Stimulated activated effector memory CD8-positive, alpha-beta T cell treated with anti-CD3 and anti-CD28 coated beads, Interleukin-12 subunit alpha, Interleukin-12 subunit beta, amount 100 ng/mL, for 72 hours (primary cell): ENCODE results near the gene TIGD7.
A peak's percentile ranks its signal among the peaks of the same experiment; 100 is the strongest.

ENCODE experiments used
- ATAC-seq: fragments of 150-1000 bp; cut with Tn5 transposase; 2 replicates; pipeline ENCODE4 v1.10.0; 2021
- DNase-seq, 2 donors: peaks; one replicate each; pipeline ENCODE4 v3.0.0; 2021 to 2022; ENCODE audit warnings: low spot score in 2 of 2
- H3K27ac Mint-ChIP-seq: one replicate; pipeline ENCODE4 v1.8.0; 2022; ENCODE audit warnings: mild to moderate bottlenecking, mixed read lengths
- H3K36me3 Mint-ChIP-seq: one replicate; pipeline ENCODE4 v1.8.0; 2022; ENCODE audit warnings: mild to moderate bottlenecking, mixed read lengths
- H3K4me1 Mint-ChIP-seq: one replicate; pipeline ENCODE4 v1.8.0; 2022; ENCODE audit warnings: mixed read lengths
- H3K4me3 Mint-ChIP-seq: one replicate; pipeline ENCODE4 v1.8.0; 2022; ENCODE audit warnings: mild to moderate bottlenecking, mixed read lengths
- H3K9me3 Mint-ChIP-seq: one replicate; pipeline ENCODE4 v1.8.0; 2022; ENCODE audit warnings: mixed read lengths

The TIGD7 gene

DNA sequence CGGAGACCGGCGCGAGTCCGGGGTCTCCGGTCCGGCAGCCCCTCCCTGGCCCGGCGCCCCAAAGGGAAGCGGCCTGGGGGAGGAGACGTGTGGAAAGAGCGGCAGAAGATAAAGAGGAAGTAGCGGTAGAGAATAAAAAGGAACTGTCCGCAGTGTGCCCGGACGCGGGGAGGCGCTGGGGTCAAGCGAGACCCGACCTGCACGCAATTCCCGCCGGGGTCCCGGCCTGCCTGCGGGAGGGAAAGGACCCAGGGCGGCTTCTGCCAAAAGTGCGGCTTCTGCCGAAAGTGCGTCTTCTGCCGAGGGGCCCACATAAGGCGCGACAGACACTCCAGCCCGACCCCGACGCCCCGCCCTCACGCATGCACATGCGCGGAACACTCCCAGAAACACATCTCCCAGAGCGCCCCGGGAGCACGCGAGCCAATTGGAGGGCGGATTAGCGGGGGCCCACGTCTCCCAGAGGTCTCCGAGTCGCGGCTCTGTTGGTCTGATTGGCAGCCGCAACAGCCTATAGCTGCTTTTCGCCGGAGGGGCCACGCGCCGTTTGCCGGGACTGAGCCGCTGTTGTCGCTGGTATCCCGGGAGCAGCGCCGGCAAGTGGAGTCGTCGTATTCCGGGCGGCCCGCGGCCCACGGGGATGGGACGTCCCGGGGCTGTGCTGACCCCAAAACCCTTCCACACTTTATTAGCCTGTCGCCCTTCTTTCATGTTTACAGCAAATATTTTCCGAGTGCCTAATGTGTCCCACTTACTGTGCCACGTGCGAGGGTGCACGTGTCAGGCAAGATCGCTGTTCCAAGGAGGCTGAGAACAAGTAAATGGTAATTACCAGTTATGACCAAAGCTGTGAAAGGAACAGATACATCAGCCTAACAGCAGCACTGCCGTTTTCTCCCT is 40.8 kb downstream of the TIGD7 start:
- ATAC-seq, result peak; percentile 92
- Mint-ChIP-seq H3K4me1 (peaks cover 28% of the 10 kb centered on the region), H3K4me3 (peak overlapping the region; percentile 83), H3K36me3 (peaks cover 9% of the 10 kb centered on the region), H3K27ac (peak overlapping the region; percentile 94), H3K9me3 (peaks cover 3% of the 10 kb centered on the region)
- DNase-seq, result peak; percentile 85 to 99

DNA sequence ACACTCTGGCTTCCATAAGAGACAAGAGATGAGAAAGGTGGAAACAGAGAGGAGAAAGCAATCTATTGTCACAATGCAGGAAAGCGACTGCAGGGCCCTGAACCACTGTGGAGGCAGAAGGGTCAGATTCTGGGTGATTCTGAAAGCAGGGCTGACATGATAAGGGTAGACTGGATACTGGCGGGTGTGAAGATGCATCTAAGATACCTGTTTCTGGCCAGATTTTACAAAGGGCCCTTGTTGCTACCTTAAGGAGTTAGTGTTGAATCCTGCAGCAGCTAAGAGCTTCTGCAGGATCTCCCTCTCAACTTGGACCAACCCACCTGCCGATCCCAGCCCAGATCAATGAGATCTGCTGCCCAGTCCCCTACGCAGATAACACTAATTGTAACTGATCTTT is 42.7 kb downstream of the TIGD7 start:
- H3K4me1 Mint-ChIP-seq, result peaks cover 28% of the 10 kb centered on the region
- H3K4me3 Mint-ChIP-seq, result peak overlapping the region; percentile 83
- no peak for DNase-seq
- peaks cover 9% of the 10 kb centered on the region for H3K36me3 Mint-ChIP-seq
- ATAC-seq, result no peak
- H3K27ac Mint-ChIP-seq, result peak overlapping the region; percentile 94
- H3K9me3 Mint-ChIP-seq, result no peaks in the 10 kb centered on the region

GRCh38 chr16:3259836-3260235 is 45.4 kb downstream of the TIGD7 start:
- H3K4me3 Mint-ChIP-seq, result no peak overlapping the region
- H3K36me3 Mint-ChIP-seq, result peaks cover 9% of the 10 kb centered on the region
- H3K4me1 Mint-ChIP-seq, result peaks cover 26% of the 10 kb centered on the region
- H3K27ac Mint-ChIP-seq, result no peak overlapping the region
- H3K9me3 Mint-ChIP-seq, result no peaks in the 10 kb centered on the region
- no peak for ATAC-seq
- DNase-seq, result no peak

- Mint-ChIP-seq H3K27ac (no peak overlapping the region), H3K4me3 (no peak overlapping the region), H3K4me1 (peaks cover 5% of the 10 kb centered on the region), H3K36me3 (no peaks in the 10 kb centered on the region), H3K9me3 (no peaks in the 10 kb centered on the region)
- no peak for ATAC-seq
- DNase-seq, result no peak
Observed at GRCh38 chr16:3256866-3257465, 48.3 kb downstream of the TIGD7 start.

DNA sequence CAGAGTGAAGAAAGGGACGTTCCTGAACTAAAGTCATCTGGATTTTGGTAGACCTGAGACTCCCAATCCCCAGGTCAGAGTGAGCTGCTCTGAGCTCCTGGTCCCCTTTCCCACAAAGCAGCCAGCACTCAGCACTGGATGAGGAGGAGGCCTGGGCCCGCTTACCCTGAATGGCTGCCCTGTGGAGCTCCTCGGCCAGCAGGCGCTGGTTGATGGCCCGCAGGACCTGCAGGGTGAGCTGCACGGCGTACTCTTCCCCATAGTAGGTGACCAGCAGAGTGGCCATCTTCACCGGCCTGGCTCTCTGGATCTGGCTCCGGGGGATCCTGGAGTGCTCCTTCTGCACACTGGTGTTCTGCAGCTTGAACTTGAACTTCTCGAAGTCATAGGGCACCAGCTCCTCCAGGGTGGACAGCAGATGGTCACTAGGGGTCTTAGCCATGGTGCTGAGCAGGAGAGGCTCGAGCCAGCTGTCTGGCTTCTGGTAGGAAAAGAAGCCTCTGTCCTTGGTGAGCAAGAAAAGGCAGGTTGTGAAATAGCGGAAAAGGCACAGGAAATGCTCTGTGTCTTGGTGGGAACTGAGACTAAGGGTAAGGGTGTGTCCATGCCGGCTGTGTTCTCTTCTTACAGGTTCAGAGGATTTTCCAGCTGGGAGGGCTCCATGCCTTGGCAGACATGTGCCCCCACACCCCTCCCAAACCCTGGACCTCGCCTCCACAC is 48.9 kb downstream of the TIGD7 start, which contains the start of gene MEFV:
MEFV (minus strand) TSS at position 488 of the 720 bp plus-strand sequence; CDS start at position 442, 46 bp downstream.
- no peak for DNase-seq
- Mint-ChIP-seq H3K4me1 (no peaks in the 10 kb centered on the region), H3K4me3 (no peak within 1 kb of the TSS), H3K36me3 (no peaks in the 10 kb centered on the region), H3K9me3 (no peaks in the 10 kb centered on the region), H3K27ac (no peak within 1 kb of the TSS)
- no peak for ATAC-seq

GRCh38 chr16:3254309-3254708 is 50.9 kb downstream of the TIGD7 start:
- no peaks in the 10 kb centered on the region for H3K9me3 Mint-ChIP-seq
- no peaks in the 10 kb centered on the region for H3K36me3 Mint-ChIP-seq
- no peak overlapping the region for H3K4me3 Mint-ChIP-seq
- H3K27ac Mint-ChIP-seq, result no peak overlapping the region
- ATAC-seq (no peak), DNase-seq (no peak)
- no peaks in the 10 kb centered on the region for H3K4me1 Mint-ChIP-seq

DNA sequence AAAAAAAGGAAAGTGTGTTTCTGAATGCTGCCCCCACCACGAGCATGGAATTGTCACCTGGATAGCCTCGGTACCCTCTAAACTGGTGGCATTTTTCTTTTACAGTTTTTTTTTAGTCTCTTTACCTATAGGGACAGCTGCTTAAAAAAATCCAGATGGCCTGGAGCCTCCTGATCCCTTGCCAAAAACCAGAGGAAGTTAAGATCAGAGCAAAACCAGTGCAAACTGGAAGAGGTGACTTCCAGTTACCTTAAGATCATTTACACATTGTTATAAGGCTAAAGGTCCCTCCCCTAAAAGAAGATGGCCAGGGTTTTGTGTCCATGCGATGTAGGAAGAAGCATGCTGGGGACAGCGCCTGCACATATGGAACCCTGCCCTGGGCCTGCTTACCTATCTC is 52.3 kb downstream of the TIGD7 start:
- DNase-seq (no peak), ATAC-seq (no peak)
- no peak overlapping the region for H3K27ac Mint-ChIP-seq
- no peaks in the 10 kb centered on the region for H3K9me3 Mint-ChIP-seq
- H3K4me1 Mint-ChIP-seq, result no peaks in the 10 kb centered on the region
- H3K36me3 Mint-ChIP-seq, result no peaks in the 10 kb centered on the region
- H3K4me3 Mint-ChIP-seq, result no peak overlapping the region

DNA sequence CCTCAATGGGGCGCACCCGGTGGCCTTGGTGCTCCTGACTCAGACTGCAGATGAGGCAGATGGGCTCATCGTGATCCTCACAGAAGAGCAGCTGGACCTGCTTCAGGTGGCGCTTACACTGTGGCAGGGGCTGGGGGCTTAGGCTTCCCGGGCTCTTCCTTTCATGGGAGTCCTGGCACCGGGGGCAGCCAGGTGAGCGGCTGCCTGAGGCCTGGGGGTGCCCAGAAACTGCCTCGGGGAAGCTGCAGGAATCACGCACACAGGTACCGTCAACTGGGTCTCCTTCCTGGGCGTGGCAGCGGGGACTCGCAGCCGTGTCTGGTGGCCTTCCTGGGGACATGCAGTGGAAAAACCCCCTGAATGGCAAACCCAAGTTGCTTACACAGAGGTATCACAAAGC is 55.8 kb downstream of the TIGD7 start:
- H3K27ac Mint-ChIP-seq, result no peak overlapping the region
- no peaks in the 10 kb centered on the region for H3K9me3 Mint-ChIP-seq
- DNase-seq (no peak), ATAC-seq (no peak)
- no peak overlapping the region for H3K4me3 Mint-ChIP-seq
- no peaks in the 10 kb centered on the region for H3K36me3 Mint-ChIP-seq
- H3K4me1 Mint-ChIP-seq, result no peaks in the 10 kb centered on the region

- DNase-seq, result no peak
- ATAC-seq, result no peak
- H3K36me3 Mint-ChIP-seq, result no peaks in the 10 kb centered on the region
- H3K4me1 Mint-ChIP-seq, result no peaks in the 10 kb centered on the region
- no peak overlapping the region for H3K27ac Mint-ChIP-seq
- H3K4me3 Mint-ChIP-seq, result no peak overlapping the region
- no peaks in the 10 kb centered on the region for H3K9me3 Mint-ChIP-seq
Observed at GRCh38 chr16:3249020-3249419, 56.2 kb downstream of the TIGD7 start.
